SK-N-SH (cell line): Measurements from ENCODE around the gene SDC3.

ENCODE experiments used
- JUND ChIP-seq: IDR thresholded peaks from 2 replicates; pipeline ENCODE4 v1.4.0; 2012
- TCF12 ChIP-seq: IDR thresholded peaks from 2 replicates; pipeline ENCODE4 v1.4.0; 2012
- TF ChIP-seq, protein P1 (sequence below): fragments of 200-600 bp; sonication (generic); IDR thresholded peaks from 2 replicates; pipeline ENCODE4 v1.6.1; 2017; ENCODE audit warnings: antibody characterized with exemption, mild to moderate bottlenecking, moderate library complexity

DNA sequence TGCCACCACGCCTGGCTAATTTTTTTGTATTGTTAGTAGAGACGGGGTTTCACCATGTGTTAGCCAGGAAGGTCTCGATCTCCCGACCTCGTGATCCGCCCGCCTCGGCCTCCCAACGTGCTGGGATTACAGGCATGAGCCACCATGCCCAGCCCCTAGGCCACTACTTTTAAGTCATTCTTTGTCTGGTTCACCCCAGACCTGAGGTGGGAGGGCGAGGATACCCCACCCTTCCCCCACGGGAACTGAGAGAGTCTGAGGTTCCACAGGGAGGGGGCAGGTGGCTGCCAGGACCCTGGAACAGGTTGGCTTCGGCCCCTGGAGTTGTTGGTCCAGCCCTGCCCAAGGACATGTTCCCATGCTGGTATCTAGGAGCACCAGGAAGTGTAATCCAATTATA lies 7.7 kb upstream of the SDC3 start:
- TF ChIP-seq JUND = no peak
- TF ChIP-seq, protein P1, sequence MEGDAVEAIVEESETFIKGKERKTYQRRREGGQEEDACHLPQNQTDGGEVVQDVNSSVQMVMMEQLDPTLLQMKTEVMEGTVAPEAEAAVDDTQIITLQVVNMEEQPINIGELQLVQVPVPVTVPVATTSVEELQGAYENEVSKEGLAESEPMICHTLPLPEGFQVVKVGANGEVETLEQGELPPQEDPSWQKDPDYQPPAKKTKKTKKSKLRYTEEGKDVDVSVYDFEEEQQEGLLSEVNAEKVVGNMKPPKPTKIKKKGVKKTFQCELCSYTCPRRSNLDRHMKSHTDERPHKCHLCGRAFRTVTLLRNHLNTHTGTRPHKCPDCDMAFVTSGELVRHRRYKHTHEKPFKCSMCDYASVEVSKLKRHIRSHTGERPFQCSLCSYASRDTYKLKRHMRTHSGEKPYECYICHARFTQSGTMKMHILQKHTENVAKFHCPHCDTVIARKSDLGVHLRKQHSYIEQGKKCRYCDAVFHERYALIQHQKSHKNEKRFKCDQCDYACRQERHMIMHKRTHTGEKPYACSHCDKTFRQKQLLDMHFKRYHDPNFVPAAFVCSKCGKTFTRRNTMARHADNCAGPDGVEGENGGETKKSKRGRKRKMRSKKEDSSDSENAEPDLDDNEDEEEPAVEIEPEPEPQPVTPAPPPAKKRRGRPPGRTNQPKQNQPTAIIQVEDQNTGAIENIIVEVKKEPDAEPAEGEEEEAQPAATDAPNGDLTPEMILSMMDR = no peak
- no peak for TF ChIP-seq TCF12
